ENCODE data around the gene METTL22.

GRCh38 chr16:8577678-8578304, 43.7 kb upstream of the METTL22 start:
- TF ChIP-seq CTCF (IDR thresholded peaks at IDR 0.05 in 8 of 11, conservative IDR thresholded peaks at IDR 0.05 in 3 of 11) (no peak), POLR2A (IDR thresholded peaks at IDR 0.05) (no peak), POLR2AphosphoS5 (IDR thresholded peaks at IDR 0.05) (no peak)
